Rectal smooth muscle tissue (tissue), 1 donor: ENCODE measurements around the gene DCAF17.
"Not testable (repeated sequence)": the region's sequence is repeated elsewhere in the genome, so short reads cannot be mapped to it uniquely, and the experiment has no call there.

Experiments used
- H3K27ac ChIP-seq: one replicate; pipeline ENCODE4 v1.7.0; 2013; ENCODE audit warnings: low read depth, low read length, inconsistent platforms
- H3K27me3 ChIP-seq: one replicate; pipeline ENCODE4 v1.7.0; 2013; ENCODE audit warnings: low read length; ENCODE audit not compliant: control insufficient read depth, insufficient read depth
- H3K36me3 ChIP-seq: one replicate; pipeline ENCODE4 v1.7.0; 2013; ENCODE audit warnings: low read length; ENCODE audit not compliant: control insufficient read depth, insufficient read depth
- H3K4me1 ChIP-seq: one replicate; pipeline ENCODE4 v1.7.0; 2013; ENCODE audit warnings: low read length; ENCODE audit not compliant: control insufficient read depth, insufficient read depth
- H3K4me3 ChIP-seq: one replicate; pipeline ENCODE4 v1.7.0; 2013; ENCODE audit warnings: low read length
- H3K9ac ChIP-seq: one replicate; pipeline ENCODE4 v1.7.0; 2013; ENCODE audit warnings: low read length

DCAF17 gene

GRCh38 chr2:171480908-171481307, 46.9 kb downstream of the DCAF17 start:
- no peak overlapping the region for H3K9ac ChIP-seq
- H3K27ac ChIP-seq, result no peak overlapping the region
- no peaks in the 10 kb centered on the region for H3K27me3 ChIP-seq
- H3K4me1 ChIP-seq, result no peaks in the 10 kb centered on the region
- H3K4me3 ChIP-seq, result no peak overlapping the region
- H3K36me3 ChIP-seq, result peaks cover 4% of the 10 kb centered on the region

DNA sequence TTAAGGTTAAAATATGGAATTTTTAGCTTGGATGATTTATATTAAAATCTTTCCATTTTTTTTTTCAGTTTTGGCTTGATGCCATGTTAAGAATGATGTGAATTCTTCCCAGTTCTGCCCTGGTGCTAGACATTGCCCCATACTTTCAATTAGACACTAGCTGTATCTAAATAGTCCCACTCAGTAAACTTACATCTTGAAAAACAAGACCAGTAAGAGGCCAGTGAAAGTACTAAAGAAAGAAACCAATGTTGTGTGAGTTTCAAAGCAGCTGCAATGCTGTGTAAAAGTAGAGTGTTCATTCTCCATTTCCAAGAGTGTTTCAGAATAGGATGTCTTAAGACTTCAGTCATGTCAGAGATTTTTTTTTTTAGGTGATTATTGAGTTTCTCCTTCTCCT, 48.3 kb downstream of the DCAF17 start:
- H3K4me1 ChIP-seq, result no peaks in the 10 kb centered on the region
- no peak overlapping the region for H3K27ac ChIP-seq
- H3K36me3 ChIP-seq, result peaks cover 4% of the 10 kb centered on the region
- no peak overlapping the region for H3K9ac ChIP-seq
- H3K4me3 ChIP-seq, result no peak overlapping the region
- H3K27me3 ChIP-seq, result no peaks in the 10 kb centered on the region

DNA sequence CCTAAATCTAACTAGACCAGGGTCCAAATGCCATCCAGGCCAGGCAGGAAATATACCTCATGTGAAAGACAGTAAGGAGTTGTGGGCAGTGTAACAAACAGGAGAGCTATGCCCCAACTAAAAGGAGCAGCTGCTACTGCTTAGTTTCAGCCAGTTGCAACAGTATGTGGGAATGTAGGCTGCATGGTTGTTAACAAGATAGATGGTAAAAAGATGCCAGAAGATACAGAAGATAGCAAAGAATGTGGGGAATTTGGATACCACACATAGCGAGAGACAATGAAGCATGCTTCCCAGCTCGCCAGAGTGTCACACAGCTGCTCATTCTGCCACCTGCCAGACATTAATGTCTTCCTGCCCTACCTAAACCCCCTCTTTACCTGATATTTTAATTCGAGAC, 48.9 kb downstream of the DCAF17 start:
- H3K4me1 ChIP-seq, result no peaks in the 10 kb centered on the region
- H3K36me3 ChIP-seq, result peaks cover 3% of the 10 kb centered on the region
- H3K27me3 ChIP-seq, result no peaks in the 10 kb centered on the region
- H3K9ac ChIP-seq, result no peak overlapping the region
- no peak overlapping the region for H3K4me3 ChIP-seq
- H3K27ac ChIP-seq, result no peak overlapping the region

DNA sequence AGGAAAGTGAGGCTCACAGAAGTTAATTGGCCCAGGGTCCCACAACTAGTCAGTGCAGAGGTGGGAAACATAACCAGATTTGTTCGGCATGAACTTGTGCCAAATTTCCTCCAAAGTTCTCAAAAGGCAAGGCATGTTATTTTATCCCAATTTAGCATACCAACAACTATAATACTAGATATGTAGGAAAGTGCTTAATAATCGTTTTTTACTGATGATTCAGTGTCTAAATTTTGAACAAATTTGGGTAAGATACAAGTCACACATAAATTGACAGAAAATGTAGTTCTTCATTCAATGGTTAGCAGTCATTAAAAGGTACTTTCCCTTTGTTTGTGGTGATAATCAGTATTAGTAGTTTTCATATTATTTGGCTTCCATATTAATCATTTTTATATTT, 49.8 kb downstream of the DCAF17 start:
- Histone ChIP-seq H3K27me3 (no peaks in the 10 kb centered on the region), H3K4me3 (no peak overlapping the region), H3K27ac (no peak overlapping the region), H3K4me1 (no peaks in the 10 kb centered on the region), H3K9ac (no peak overlapping the region), H3K36me3 (peaks cover 2% of the 10 kb centered on the region)

DNA sequence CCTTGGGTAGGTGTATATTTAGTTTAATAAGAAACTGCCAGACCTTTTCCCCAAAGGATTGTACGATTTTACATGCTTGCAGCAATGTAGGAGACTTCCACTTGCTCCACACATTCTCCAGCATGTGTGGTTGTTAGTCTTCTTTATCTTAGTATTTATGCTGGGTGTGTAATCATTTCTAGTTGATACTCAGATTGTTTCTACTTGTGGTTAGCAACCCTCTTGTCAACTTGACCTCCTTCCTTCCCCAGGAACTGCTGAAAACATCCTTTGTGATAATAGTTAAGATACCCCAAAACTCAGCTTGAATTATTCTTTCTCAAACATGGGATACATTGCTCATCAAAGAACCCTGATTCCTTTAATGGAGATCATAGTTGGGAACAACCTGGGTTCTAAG, 51.1 kb downstream of the DCAF17 start:
- H3K4me1 ChIP-seq, result no peaks in the 10 kb centered on the region
- no peaks in the 10 kb centered on the region for H3K36me3 ChIP-seq
- no peak overlapping the region for H3K9ac ChIP-seq
- H3K4me3 ChIP-seq, result no peak overlapping the region
- no peak overlapping the region for H3K27ac ChIP-seq
- H3K27me3 ChIP-seq, result no peaks in the 10 kb centered on the region

DNA sequence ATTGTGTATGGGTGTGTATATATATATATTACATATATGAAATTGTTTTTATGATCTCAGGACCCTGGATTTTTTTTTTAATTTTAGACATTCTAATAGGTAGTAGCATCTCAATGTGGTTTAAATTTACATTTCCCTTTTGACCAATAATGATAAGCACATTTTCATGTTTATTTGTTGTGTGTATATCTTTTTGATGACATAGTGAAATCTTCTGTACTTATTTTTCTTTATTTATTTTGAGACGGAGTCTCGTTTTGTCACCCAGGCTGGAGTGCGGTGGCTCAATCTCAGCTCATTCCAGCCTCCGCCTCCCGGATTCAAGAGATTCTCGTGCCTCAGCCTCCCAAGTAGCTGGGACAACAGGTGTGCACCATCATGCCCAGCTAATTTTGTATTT, 53.2 kb downstream of the DCAF17 start:
- H3K27me3 ChIP-seq, result no peaks in the 10 kb centered on the region
- no peaks in the 10 kb centered on the region for H3K4me1 ChIP-seq
- H3K27ac ChIP-seq, result no peak overlapping the region
- H3K4me3 ChIP-seq, result no peak overlapping the region
- no peak overlapping the region for H3K9ac ChIP-seq
- no peaks in the 10 kb centered on the region for H3K36me3 ChIP-seq

DNA sequence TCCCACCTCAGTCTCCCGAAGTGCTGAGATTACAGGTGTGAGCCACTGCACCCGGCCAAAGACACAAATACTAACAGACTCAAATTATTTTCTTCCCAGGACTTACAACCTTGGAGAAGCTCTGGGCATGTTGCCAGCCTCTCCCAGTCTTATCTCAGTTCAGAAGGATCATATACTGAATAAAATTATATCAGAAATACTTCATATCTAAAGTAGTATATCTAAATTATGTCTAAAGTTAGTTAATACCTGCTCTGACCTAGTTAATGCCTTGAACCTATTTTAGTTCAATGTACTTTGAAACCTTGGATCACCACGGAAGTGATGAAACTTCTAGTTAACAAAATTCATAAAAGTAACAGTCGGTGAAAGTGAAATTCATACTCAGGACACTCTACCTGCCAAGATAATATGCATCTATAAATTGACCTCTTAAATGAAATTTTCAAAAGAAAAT, 53.8 kb downstream of the DCAF17 start:
- H3K27ac ChIP-seq, result no peak overlapping the region
- H3K36me3 ChIP-seq, result no peaks in the 10 kb centered on the region
- H3K4me3 ChIP-seq, result no peak overlapping the region
- H3K4me1 ChIP-seq, result no peaks in the 10 kb centered on the region
- no peaks in the 10 kb centered on the region for H3K27me3 ChIP-seq
- no peak overlapping the region for H3K9ac ChIP-seq

DNA sequence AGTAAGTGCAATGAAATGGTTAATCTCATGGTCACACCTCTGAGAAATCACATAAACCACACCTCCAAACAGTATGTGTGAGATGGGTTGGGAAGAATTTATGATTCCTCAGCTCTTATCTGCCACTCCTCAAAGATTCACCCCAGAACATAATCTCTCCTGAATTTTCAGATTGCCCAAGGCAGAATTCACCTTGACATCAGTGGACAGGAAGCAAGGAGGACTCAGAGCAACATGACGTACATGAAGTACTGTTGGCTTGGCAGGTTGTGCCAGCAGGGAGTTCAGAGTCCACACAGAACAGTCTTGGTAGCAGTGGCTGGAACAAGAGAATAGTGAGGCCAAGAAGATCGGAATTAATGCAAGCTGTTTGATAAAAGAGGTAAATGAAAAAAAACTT, 56.6 kb downstream of the DCAF17 start:
- H3K36me3 ChIP-seq, result no peaks in the 10 kb centered on the region
- H3K27ac ChIP-seq, result no peak overlapping the region

GRCh38 chr2:171491292-171491691, 57.3 kb downstream of the DCAF17 start:
- Histone ChIP-seq H3K27ac (no peak overlapping the region), H3K27me3 (no peaks in the 10 kb centered on the region), H3K9ac (no peak overlapping the region), H3K36me3 (no peaks in the 10 kb centered on the region), H3K4me1 (no peaks in the 10 kb centered on the region), H3K4me3 (no peak overlapping the region)

More for the DNA sequence above, 56.6 kb downstream of the DCAF17 start:
- H3K4me1 ChIP-seq, result no peaks in the 10 kb centered on the region
- H3K9ac ChIP-seq, result no peak overlapping the region
- H3K27me3 ChIP-seq, result no peaks in the 10 kb centered on the region
- H3K4me3 ChIP-seq, result no peak overlapping the region

GRCh38 chr2:171492664-171493063, 58.6 kb downstream of the DCAF17 start:
- Histone ChIP-seq H3K9ac (no peak overlapping the region), H3K27me3 (no peaks in the 10 kb centered on the region), H3K4me3 (no peak overlapping the region), H3K36me3 (no peaks in the 10 kb centered on the region), H3K4me1 (no peaks in the 10 kb centered on the region), H3K27ac (no peak overlapping the region)

- not testable (repeated sequence) for H3K27me3 ChIP-seq, H3K4me3 ChIP-seq
Measured at GRCh38 chr2:171497664-171498063, 63.6 kb downstream of the DCAF17 start.

DNA sequence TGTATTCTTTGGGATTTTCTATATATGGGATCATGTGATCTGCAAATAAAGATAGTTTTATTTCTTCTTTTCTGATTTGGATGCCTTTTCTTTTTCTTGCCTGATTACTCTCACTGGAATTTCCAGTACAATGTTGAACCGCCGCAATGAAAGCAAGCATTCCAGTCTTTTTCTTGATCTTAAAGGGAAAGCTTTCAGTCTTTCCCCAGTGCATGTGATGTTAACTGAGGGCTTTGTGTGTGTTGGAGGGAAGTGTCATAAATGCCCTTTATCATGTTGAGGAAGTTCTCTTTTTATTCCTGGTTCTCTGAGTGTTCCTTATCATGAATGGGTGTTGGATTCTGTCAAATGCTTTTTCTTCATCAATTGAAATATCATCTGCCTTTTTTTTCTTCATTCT, 71.3 kb downstream of the DCAF17 start:
- no peak overlapping the region for H3K9ac ChIP-seq
- no peak overlapping the region for H3K27ac ChIP-seq
- H3K27me3 ChIP-seq, result no peaks in the 10 kb centered on the region
- H3K4me3 ChIP-seq, result no peak overlapping the region
- no peaks in the 10 kb centered on the region for H3K36me3 ChIP-seq
- H3K4me1 ChIP-seq, result no peaks in the 10 kb centered on the region

More at GRCh38 chr2:171497664-171498063, 63.6 kb downstream of the DCAF17 start:
- H3K27ac ChIP-seq, H3K4me1 ChIP-seq, H3K36me3 ChIP-seq, H3K9ac ChIP-seq: not testable (repeated sequence)

DNA sequence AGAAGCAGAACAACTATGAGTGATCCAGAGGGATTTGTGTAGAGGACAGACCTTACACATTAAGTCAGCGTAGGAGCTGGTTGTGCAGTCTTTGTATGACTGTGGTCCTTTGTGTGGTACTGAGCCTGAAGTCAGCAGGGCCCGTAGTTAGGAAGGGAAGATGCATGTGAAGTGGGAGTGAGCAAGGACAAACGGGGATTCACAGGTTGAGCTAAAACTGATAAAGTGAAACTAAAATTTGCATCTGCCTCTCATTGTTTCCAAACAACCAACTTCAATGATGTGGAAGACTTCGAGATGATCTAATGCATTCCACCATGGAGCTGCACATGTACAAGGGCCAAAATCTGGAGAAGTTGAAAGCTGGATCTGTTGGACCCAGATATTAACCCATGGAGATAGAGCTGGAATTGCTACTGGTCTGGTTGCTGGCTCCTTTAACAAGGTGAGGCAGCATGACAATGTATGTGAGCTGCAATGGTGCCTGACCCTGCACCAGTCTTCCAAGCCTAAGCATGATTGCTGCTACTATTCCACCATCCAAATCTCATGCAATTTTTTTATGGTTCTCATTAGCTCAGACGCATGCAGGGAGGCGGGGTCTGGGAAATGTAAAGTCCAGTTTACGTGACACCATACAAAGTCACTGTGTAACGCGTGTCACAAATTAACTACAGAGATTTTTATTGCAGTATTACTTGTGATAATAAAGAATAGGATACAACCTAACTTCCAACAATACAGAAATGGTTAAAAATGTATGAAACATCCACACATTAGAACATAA, 76.1 kb downstream of the DCAF17 start:
- no peak overlapping the region for H3K27ac ChIP-seq
- H3K36me3 ChIP-seq, result no peaks in the 10 kb centered on the region
- no peaks in the 10 kb centered on the region for H3K27me3 ChIP-seq
- H3K4me3 ChIP-seq, result no peak overlapping the region
- H3K9ac ChIP-seq, result no peak overlapping the region
- H3K4me1 ChIP-seq, result no peaks in the 10 kb centered on the region
